ENCODE measurements around the gene TACC2.
"Not testable (repeated sequence)": the region's sequence is repeated elsewhere in the genome, so short reads cannot be mapped to it uniquely, and the experiment has no call there.

The TACC2 gene

GRCh38 chr10:122097935-122098334 is 109.0 kb downstream of the TACC2 start:
- no peak for DNase-seq

DNA sequence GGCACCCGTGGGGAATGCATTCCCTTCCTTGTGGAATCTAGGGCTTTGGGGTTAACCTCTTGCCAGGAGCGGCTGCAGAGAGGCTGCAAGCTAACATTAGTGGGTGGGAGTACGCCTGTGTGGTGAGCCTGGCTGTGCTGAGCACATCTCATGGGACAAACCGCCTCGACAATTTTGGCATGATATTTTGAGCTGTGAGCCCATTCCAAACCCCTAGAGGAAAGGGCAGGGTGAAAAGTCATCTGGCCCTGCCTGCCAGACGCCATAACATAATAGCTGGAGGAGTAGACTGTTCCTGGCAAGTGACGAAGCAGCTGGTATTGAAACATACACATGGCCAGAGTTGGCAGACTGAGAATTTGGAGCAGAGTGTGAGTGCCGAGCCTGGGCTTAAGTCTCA is 110.0 kb downstream of the TACC2 start:
- DNase-seq, result no peak

DNA sequence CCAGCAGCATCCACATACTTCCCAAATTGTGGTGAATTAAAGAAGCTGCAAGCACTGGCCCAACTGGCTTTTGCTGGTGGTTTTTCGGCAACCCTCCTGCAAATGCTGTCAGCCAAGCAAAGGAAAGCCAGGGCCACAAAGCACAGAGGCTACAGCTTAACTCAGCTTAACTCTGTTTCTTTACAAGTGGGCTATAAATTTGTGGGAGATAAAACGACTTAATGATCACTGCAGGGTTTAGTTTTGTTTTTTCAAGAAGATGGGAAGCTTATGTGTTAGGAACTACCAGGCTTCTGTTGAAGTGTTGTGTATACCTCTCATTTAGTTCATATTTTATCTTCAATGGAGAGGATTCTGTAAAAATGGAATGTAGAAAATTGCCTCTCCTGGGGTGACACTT is 110.6 kb downstream of the TACC2 start:
- DNase-seq, result no peak

- DNase-seq, result no peak
Observed at GRCh38 chr10:122102146-122102868, 113.3 kb downstream of the TACC2 start.

DNA sequence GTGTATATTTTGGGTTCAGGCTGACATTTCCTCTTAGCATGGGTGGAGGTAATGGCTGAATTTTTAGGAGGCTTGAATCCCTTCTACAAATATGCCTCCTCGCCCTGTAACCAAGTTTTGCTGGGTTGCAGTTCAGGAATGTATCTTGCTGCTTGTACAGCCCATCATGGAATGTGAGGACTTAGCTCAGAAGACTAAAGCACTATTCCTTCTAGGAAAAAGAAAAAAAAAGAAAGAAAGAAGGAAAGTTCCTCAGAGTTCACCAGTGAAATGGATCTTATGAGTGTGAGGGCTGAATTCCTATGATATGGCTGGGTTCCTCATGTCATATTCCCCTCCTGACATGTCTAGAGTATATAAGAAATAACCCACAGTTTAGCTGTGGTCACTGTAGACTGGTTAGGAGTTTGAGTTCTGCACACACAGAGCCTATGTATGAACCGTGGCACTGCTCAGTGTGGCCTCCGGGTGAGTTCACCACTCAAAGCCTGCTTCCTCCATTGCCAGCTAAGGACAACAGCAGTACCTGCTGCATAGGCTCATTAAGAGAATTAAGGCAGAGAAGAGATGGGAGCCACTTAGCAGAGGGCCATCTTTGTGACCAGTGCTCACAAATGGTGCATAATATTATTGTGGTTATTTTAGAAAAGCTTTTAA is 114.0 kb downstream of the TACC2 start:
- DNase-seq, result no peak

DNA sequence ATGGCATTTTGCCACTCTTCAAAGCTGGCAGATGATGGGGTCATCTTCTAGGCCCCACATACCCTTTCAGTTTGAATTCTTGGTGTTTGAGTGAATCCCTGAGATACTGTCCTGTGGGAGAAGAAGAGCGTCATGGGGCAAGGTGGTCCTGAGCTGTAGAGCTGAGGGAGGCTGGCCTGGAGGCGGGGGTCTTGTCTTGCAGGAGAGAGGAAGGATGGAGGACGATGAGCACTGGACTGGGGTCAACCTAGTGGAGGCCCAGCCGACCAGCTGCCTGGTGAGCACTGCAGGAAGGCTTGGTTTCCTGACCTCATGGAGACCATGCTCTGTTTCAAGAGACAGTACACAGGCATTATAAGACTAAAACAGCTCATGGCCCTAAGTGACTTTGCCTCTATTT is 114.6 kb downstream of the TACC2 start:
- no peak for DNase-seq

GRCh38 chr10:122108786-122109185 is 119.8 kb downstream of the TACC2 start:
- not testable (repeated sequence) for DNase-seq

- DNase-seq, result no peak
Observed at GRCh38 chr10:122112021-122112616, 123.2 kb downstream of the TACC2 start.

GRCh38 chr10:122112625-122113160 is 123.7 kb downstream of the TACC2 start:
- no peak for DNase-seq

DNA sequence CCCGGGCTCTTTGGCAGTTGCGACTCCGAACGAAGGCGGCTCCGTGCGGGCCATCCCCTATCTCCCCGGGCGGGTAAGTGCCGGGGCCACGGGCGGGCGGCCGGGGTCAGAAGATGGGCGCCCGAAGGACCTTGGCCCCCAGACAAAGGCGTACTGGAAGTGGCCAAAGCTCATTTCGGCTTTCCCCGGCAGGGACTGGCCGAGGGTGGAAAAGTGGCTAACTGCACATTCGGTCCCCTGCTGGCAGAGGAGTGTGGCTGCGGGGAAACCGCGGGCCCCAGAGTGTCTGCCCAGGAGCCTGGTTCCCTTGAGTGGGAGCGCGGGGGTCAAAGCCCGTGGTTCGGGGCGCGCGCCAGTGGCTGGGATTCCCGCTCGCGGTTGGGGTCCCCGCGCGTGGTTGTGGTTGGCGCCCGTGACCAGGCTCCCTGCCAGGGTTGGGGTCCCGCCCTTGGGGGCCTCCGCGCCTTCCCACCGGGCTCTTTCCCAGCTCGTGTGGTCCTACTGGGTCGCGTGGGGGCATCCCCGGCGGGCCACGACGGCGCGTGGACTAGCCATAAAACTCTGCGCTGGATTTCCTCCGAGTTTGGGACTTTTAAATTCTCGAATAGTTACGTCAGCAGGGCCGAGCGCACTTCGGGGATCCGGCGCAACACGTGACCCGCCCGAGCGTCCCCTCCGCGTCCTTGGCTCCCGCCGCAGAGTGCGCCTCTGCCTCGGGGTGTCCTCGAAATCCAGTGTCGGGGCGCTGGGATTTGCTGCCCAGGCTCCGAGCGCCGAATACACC is 124.4 kb downstream of the TACC2 start:
- DNase-seq, result peak; percentile 2

GRCh38 chr10:122113945-122114747 is 125.2 kb downstream of the TACC2 start:
- DNase-seq, result no peak

DNA sequence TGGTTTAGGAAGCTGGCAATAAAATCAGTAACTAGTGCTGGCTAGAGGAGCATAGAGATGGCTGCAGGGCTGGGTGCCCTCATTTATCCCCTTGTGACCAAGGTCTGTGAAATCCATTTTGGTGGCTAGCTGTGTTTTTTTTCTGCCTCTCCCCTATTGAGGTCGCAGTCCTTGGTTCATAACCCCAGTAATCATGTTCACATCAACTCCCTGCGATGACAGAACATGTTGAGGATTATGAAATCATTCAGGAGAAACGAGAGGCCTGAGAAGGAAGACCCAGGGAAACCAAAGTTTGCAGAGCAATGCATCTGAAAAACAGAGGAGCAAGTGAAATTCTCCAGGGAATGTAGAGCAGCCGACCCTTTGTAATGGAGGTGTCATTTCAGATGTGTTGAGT is 126.9 kb downstream of the TACC2 start:
- DNase-seq, result no peak

- DNase-seq, result no peak
Observed at GRCh38 chr10:122116331-122116730, 127.4 kb downstream of the TACC2 start.

DNA sequence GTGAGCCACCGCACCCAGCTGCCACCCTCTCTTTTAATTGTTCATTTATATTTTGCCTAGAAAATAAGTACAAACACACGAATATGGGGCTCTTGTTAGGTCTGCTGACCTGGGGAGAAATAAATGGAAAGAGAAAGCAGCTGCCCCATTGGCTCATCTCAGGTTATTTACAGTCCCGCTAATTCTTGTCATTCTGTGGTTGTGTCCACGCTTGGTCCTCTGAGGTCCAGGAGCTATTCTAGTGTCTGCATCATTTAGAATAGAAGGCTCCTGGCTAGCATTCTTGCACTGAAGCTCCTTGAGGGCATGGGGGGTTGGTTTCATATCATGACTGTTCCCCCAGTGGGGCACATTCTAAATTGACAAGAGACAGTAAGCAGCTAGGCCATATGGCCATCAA is 128.5 kb downstream of the TACC2 start:
- no peak for DNase-seq

- DNase-seq, result no peak
Observed at GRCh38 chr10:122120008-122120744, 131.2 kb downstream of the TACC2 start.

- DNase-seq, result no peak
Observed at GRCh38 chr10:122121059-122121458, 132.1 kb downstream of the TACC2 start.

GRCh38 chr10:122122493-122122892 is 133.5 kb downstream of the TACC2 start:
- DNase-seq, result no peak

DNA sequence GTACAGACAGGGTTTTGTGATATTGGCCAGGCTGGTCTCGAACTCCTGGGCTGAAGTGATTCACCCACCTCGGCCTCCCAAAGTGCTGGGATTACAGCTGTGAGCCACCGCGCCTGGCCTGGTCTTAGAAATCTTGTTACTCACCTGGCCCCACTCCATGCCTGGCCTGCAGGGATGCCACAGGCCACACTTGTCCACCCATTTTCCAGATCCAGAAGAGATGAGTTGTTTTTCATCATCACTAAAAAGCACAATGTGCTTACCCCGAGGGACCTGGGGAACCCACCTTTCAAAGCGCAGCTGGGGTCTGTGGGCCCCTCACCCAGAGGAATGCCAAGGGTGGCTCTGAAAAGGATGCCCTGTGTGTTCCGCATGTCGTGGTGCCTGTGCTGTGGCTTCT is 134.2 kb downstream of the TACC2 start:
- no peak for DNase-seq

DNA sequence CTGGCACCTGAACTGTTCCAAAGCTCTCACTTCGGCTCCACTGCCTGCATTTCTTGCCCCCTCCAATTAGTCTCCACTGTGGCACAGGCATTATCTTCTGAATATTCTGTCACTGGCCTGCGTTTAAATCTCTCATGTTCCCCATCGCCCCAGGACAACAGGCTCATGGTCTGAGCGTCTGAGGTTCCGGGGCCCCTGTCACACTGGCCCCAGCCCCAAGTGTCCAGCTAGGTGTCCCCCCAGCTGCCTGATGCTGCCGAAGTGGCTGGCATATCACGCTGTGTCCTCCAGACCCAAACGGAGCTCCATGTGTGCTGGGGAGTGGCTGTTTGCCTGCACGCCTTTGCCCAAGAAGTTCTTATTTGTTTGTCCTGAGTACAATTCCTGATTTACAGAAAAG is 135.4 kb downstream of the TACC2 start:
- DNase-seq, result no peak

GRCh38 chr10:122124808-122125207 is 135.8 kb downstream of the TACC2 start:
- no peak for DNase-seq

Data from stimulated activated CD4-positive, alpha-beta T cell treated with anti-CD3 and anti-CD28 coated beads, Interleukin-1b, Interleukin-23, amount 100 ng/mL, for 48 hours (primary cell).